Caco-2 (cell line): ENCODE results near the gene ENHO. TPM values are rescaled to one million over a fixed set of nuclear protein-coding genes. Genes with fewer than 3 reads are reported as not detected.

Experiments
- BruUV-seq: library from RNA; stranded (reverse); fragments of 400-500 nt; replicated peaks from 2 replicates; lab custom pipeline; 2021; lab: Mats Ljungman, UMichigan
- CTCF ChIA-PET: fragments of 300-600 bp; sonication (Branson Sonifier 250); formaldehyde crosslinking; loops from one replicate; lab custom pipeline; 2022; ENCODE audit warnings: antibody characterized with exemption; lab: Charles Lee
- POLR2A ChIA-PET: fragments of 300-600 bp; sonication (Branson Sonifier 250); formaldehyde crosslinking; loops from one replicate; lab custom pipeline; 2022; ENCODE audit warnings: antibody characterized with exemption; lab: Charles Lee
- DNase-seq, 2 experiments: peaks; one replicate each; pipeline versions ENCODE4 v3.0.0 to v3.0.0-alpha.2; 2020 to 2022
- H3K27me3 ChIP-seq: replicated peaks from 2 replicates; pipeline ENCODE4 v1.6.0; 2011; ENCODE audit warnings: low read length; ENCODE audit not compliant: control insufficient read depth, insufficient read depth
- H3K36me3 ChIP-seq: 2 replicates; pipeline ENCODE4 v1.5.1; 2011; ENCODE audit warnings: low read length; ENCODE audit not compliant: control insufficient read depth, insufficient read depth
- H3K4me1 ChIP-seq: fragments of 250-450 bp; sonication (Bioruptor Pico); 2 replicates; pipeline ENCODE4 v1.5.1; 2020; ENCODE audit warnings: mild to moderate bottlenecking
- H3K4me3 ChIP-seq: 2 replicates; pipeline ENCODE4 v1.5.1; 2011; ENCODE audit warnings: low read depth, mild to moderate bottlenecking, control low read depth, low read length
- H3K9me3 ChIP-seq: fragments of 250-450 bp; sonication (Bioruptor Pico); 2 replicates; pipeline ENCODE4 v1.5.1; 2020; ENCODE audit warnings: mild to moderate bottlenecking, moderate library complexity
- H3K27ac Mint-ChIP-seq: one replicate; pipeline ENCODE4 v1.8.0; 2022; ENCODE audit warnings: mixed read lengths; ENCODE audit not compliant: unreplicated experiment
- H3K27me3 Mint-ChIP-seq: one replicate; pipeline ENCODE4 v1.8.0; 2022; ENCODE audit warnings: mixed read lengths; ENCODE audit not compliant: insufficient read depth, unreplicated experiment
- H3K36me3 Mint-ChIP-seq: one replicate; pipeline ENCODE4 v1.8.0; 2022; ENCODE audit warnings: mild to moderate bottlenecking, mixed read lengths; ENCODE audit not compliant: insufficient read depth, unreplicated experiment
- H3K4me1 Mint-ChIP-seq: one replicate; pipeline ENCODE4 v1.8.0; 2022; ENCODE audit warnings: low read depth, mixed read lengths; ENCODE audit not compliant: unreplicated experiment
- H3K4me3 Mint-ChIP-seq: one replicate; pipeline ENCODE4 v1.8.0; 2022; ENCODE audit warnings: mild to moderate bottlenecking, moderate library complexity, mixed read lengths; ENCODE audit not compliant: unreplicated experiment
- H3K9me3 Mint-ChIP-seq: one replicate; pipeline ENCODE4 v1.8.0; 2022; ENCODE audit warnings: mixed read lengths; ENCODE audit not compliant: unreplicated experiment
- intact Hi-C: fragments of 100-400 bp; cut with micrococcal nuclease; formaldehyde crosslinking; loops from one replicate; pipeline ENCODE4 v1.10.0; 2022; ENCODE audit not compliant: unreplicated experiment
- total RNA-seq: library from RNA; stranded (reverse); gene quantifications from 2 replicates; pipeline ENCODE4 v1.2.3, GENCODE V29; 2022
- TF ChIP-seq, protein P1 (sequence below), 2 experiments: fragments of 200-600 bp in 1 of 2; IDR thresholded peaks; 1 replicate in 1 of 2; 2 replicates in 1 of 2; pipeline versions ENCODE4 v1.5.1 to v1.8.0; 2011 to 2022; ENCODE audit warnings: antibody characterized with exemption in 1 of 2, control low read depth in 1 of 2, inconsistent platforms in 1 of 2, low read depth in 1 of 2, low read length in 1 of 2, mild to moderate bottlenecking in 1 of 2, moderate library complexity in 1 of 2; ENCODE audit not compliant: insufficient read depth in 1 of 2, severe bottlenecking in 1 of 2, unreplicated experiment in 1 of 2

ENHO gene
- total RNA-seq, 1 experiment from 2014 or later: 2.1 TPM

DNA sequence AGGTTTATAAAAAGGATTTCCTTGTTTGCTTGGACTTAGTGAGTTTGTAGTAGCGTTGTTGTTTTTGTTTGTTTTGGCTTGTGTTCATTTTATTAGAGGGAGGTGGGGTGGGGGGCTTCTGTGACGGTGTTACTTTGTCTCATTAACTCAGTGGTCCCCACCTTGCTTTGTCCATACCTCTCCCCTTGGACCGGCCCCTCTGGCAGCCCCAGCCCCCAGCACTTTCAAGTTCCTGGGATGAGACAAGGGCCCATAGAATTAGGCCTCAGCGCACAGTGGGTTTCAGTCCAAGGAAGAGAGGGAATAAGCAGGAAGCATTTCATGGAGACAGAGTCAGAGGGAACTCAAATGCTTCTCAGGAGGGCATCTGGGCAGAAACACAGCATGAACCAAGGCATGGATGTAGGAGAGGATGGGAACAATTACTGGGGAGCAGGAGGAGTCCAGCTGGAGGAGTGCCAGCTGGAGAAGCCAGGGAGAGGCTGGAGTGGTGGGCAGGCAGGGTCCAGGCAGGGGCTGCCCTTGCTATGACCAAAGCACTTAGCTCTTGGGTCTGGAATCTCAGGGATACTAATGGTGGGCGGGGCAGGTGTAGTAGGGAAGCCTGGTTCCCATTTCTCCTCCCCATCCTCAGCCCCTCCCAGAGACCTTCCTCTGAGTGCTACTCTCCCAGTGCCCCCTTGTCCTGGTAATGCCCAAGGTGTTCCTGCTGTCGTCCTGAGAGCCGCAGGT lies 23.5 kb upstream of the ENHO start:
- ChIA-PET CTCF (interaction anchor here (0.9 to 2.6 kb wide), 3 partner anchors 45 to 143 kb away, joined by 3 to 15 read pairs (median 5); no protein-coding TSS in a partner anchor), POLR2A (no interaction called here)
- H3K9me3 ChIP-seq: no peaks in the 10 kb centered on the region
- no peak overlapping the region for H3K4me3 ChIP-seq
- Mint-ChIP-seq H3K36me3 (no peaks in the 10 kb centered on the region), H3K27ac (no peak overlapping the region), H3K4me1 (no peaks in the 10 kb centered on the region), H3K9me3 (no peaks in the 10 kb centered on the region), H3K27me3 (peaks cover 13% of the 10 kb centered on the region), H3K4me3 (no peak overlapping the region)
- no peaks in the 10 kb centered on the region for H3K4me1 ChIP-seq
- TF ChIP-seq, protein P1, sequence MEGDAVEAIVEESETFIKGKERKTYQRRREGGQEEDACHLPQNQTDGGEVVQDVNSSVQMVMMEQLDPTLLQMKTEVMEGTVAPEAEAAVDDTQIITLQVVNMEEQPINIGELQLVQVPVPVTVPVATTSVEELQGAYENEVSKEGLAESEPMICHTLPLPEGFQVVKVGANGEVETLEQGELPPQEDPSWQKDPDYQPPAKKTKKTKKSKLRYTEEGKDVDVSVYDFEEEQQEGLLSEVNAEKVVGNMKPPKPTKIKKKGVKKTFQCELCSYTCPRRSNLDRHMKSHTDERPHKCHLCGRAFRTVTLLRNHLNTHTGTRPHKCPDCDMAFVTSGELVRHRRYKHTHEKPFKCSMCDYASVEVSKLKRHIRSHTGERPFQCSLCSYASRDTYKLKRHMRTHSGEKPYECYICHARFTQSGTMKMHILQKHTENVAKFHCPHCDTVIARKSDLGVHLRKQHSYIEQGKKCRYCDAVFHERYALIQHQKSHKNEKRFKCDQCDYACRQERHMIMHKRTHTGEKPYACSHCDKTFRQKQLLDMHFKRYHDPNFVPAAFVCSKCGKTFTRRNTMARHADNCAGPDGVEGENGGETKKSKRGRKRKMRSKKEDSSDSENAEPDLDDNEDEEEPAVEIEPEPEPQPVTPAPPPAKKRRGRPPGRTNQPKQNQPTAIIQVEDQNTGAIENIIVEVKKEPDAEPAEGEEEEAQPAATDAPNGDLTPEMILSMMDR (IDR thresholded peaks at IDR 0.05; ENCODE audit: insufficient read depth in 1 of 2, low read depth in 1 of 2, low read length in 1 of 2, severe bottlenecking in 1 of 2, unreplicated experiment in 1 of 2): no peak
- DNase-seq: no peak
- intact Hi-C loops: loop anchor here (2.0 to 5.0 kb wide), 2 partner anchors 44 to 141 kb away; no protein-coding TSS in a partner anchor
- no TSS peak for BruUV-seq
- no peaks in the 10 kb centered on the region for H3K36me3 ChIP-seq
- H3K27me3 ChIP-seq: no peaks in the 10 kb centered on the region

DNA sequence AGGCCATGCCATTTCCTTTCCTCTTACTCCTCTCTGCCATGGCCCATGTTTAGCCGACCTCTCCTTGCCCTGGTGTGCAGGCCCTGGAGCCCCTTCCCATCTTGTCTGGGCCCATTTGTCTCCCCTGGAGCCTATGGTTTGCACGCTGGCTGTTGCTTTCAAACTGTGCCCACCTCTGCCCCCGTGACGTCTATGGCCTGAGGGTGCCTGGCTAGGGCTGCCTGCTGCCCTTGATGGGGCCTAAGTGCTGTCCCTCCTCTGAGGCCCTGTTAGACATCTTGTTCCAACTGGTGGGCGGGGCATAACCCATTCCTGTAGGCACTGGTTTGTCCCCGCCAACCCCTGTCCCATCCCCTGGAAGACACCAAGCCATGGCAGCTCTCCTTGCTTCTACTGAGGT lies 22.7 kb upstream of the ENHO start:
- intact Hi-C loops: loop anchor here (5.0 kb wide), 1 partner anchor 43 kb away; no protein-coding TSS in a partner anchor
- H3K27me3 Mint-ChIP-seq: peaks cover 13% of the 10 kb centered on the region

DNA sequence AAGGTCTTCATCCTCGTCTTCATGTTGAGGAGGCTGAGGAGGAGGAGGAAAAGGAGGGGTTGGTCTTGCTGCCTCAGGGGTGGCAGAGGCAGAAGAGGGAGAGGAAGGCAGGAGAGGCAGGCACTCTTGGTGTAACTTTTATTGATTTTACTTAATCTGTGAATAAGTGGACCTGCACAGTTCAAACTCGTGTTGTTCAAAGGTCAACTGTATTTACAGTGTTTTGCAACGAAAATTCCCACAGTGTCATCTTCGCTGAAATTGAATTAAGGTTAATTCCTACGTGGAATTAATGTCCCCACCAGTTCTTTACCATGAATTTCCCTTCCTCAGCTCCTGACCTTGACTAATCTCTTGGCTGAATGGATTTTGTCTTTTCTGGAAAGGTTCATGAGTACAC lies 21.2 kb upstream of the ENHO start:
- POLR2A ChIA-PET: no interaction called here
- DNase-seq: no peak
- no TSS peak for BruUV-seq

More for the DNA sequence above, 22.7 kb upstream of the ENHO start:
- Mint-ChIP-seq H3K36me3 (no peaks in the 10 kb centered on the region), H3K4me1 (no peaks in the 10 kb centered on the region), H3K9me3 (no peaks in the 10 kb centered on the region), H3K4me3 (no peak overlapping the region), H3K27ac (no peak overlapping the region)
- ChIA-PET CTCF (no interaction called here), POLR2A (no interaction called here)
- H3K9me3 ChIP-seq: no peaks in the 10 kb centered on the region
- H3K36me3 ChIP-seq: no peaks in the 10 kb centered on the region
- H3K4me3 ChIP-seq: no peak overlapping the region
- DNase-seq: peak in 1 of 2 experiments; percentile 32
- no peaks in the 10 kb centered on the region for H3K27me3 ChIP-seq
- TF ChIP-seq, protein P1 (IDR thresholded peaks at IDR 0.05; ENCODE audit: insufficient read depth in 1 of 2, low read depth in 1 of 2, low read length in 1 of 2, severe bottlenecking in 1 of 2, unreplicated experiment in 1 of 2): no peak
- BruUV-seq: no TSS peak
- no peaks in the 10 kb centered on the region for H3K4me1 ChIP-seq

More for the DNA sequence above, 21.2 kb upstream of the ENHO start:
- H3K27ac Mint-ChIP-seq: no peak overlapping the region
- H3K4me3 ChIP-seq: no peak overlapping the region
- no peaks in the 10 kb centered on the region for H3K4me1 ChIP-seq
- H3K9me3 ChIP-seq: no peaks in the 10 kb centered on the region
- H3K27me3 ChIP-seq: no peaks in the 10 kb centered on the region
- no peaks in the 10 kb centered on the region for H3K9me3 Mint-ChIP-seq
- H3K36me3 Mint-ChIP-seq: no peaks in the 10 kb centered on the region
- TF ChIP-seq, protein P1 (IDR thresholded peaks at IDR 0.05; ENCODE audit: insufficient read depth in 1 of 2, low read depth in 1 of 2, low read length in 1 of 2, severe bottlenecking in 1 of 2, unreplicated experiment in 1 of 2): no peak
- peaks cover 13% of the 10 kb centered on the region for H3K27me3 Mint-ChIP-seq
- no peaks in the 10 kb centered on the region for H3K36me3 ChIP-seq
- CTCF ChIA-PET: interaction anchor here (1.3 kb wide), 1 partner anchor 140 kb away, joined by 7 read pairs; no protein-coding TSS in a partner anchor
- no peak overlapping the region for H3K4me3 Mint-ChIP-seq
- intact Hi-C loops: no loop called here
- H3K4me1 Mint-ChIP-seq: no peaks in the 10 kb centered on the region
